ENCODE measurements around the gene CACNA1C. TPM values are rescaled to one million over a fixed set of nuclear protein-coding genes. Genes with fewer than 3 reads are reported as not detected.

The CACNA1C gene
- total and polyA plus RNA-seq, 10 of the 15 experiments (the other 5 are each of a cell fraction or from before 2014, with no cell fraction given), result under 0.01 to 0.15 (median 0.09) TPM; not detected in 5

DNA sequence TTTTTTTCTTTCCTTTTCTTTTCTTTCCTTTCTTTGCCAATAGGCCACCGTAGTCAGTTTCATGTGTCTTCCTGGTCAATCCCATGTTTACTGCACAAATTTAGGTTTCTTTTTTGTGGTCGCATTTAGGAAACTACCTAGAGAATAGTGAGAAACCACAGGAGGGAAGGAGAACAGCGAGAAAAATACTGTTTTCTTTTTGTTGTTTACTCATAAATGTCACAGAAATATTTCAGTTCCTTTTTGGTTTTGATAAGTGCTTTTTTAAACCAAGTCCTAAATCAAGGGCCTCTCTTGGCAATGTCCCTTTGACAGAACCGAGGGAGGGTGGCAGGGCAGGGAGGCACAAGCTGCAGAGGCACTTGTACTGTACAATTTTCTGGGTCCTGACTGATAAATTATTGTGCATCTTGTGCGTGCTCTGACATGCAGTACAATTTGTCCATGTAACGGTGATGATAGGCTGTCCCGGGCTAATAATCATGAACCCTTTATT lies 326.1 kb downstream of the CACNA1C start (continued):
- TF ChIP-seq CBX3 (IDR thresholded peaks at IDR 0.05; ENCODE audit: borderline replicate concordance, low read depth) (no peak), MYC (IDR thresholded peaks at IDR 0.05; ENCODE audit: insufficient read depth, insufficient read length, insufficient replicate concordance, low read length, severe bottlenecking) (no peak), NFIC (IDR thresholded peaks at IDR 0.05; ENCODE audit: low read depth, low read length) (peak; percentile 92), TAF1 (IDR thresholded peaks at IDR 0.05; ENCODE audit: borderline replicate concordance, low read depth, low read length) (no peak), NR2F1 (conservative IDR thresholded peaks at IDR 0.05) (0 out of 2 replicates have a peak, but pooled peaks have one; percentile 32), FOXK2 (IDR thresholded peaks at IDR 0.05) (peak; percentile 80), HSF1 (IDR thresholded peaks at IDR 0.05; ENCODE audit: low read depth, low read length) (no peak), SMARCA5 (IDR thresholded peaks at IDR 0.05) (no peak), CHD2 (IDR thresholded peaks at IDR 0.05; ENCODE audit: borderline replicate concordance, low read depth, low read length) (peak; percentile 42; the same call in 1 of the 2 replicates), CHD4 (IDR thresholded peaks at IDR 0.05) (no peak), CBX5 (IDR thresholded peaks at IDR 0.05; ENCODE audit: low read depth) (no peak), RCOR1 (conservative IDR thresholded peaks at IDR 0.05; ENCODE audit: low read depth, low read length) (no peak), DPF2 (IDR thresholded peaks at IDR 0.05) (peak; percentile 88), KAT2A (conservative IDR thresholded peaks at IDR 0.05; ENCODE audit: control insufficient read depth, low read depth, low read length) (no peak), E4F1 (IDR thresholded peaks at IDR 0.05; ENCODE audit: borderline replicate concordance, partially characterized antibody) (no peak), IRF4 (IDR thresholded peaks at IDR 0.05; ENCODE audit: low read depth, low read length) (peak; percentile 46; the same call in 1 of the 2 replicates), JUNB (IDR thresholded peaks at IDR 0.05) (peak; percentile 42)
- TF ChIP-seq, protein P1, sequence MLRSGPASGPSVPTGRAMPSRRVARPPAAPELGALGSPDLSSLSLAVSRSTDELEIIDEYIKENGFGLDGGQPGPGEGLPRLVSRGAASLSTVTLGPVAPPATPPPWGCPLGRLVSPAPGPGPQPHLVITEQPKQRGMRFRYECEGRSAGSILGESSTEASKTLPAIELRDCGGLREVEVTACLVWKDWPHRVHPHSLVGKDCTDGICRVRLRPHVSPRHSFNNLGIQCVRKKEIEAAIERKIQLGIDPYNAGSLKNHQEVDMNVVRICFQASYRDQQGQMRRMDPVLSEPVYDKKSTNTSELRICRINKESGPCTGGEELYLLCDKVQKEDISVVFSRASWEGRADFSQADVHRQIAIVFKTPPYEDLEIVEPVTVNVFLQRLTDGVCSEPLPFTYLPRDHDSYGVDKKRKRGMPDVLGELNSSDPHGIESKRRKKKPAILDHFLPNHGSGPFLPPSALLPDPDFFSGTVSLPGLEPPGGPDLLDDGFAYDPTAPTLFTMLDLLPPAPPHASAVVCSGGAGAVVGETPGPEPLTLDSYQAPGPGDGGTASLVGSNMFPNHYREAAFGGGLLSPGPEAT (IDR thresholded peaks at IDR 0.05; ENCODE audit: low read depth), result peak; percentile 99
- TF ChIP-seq, protein P2, sequence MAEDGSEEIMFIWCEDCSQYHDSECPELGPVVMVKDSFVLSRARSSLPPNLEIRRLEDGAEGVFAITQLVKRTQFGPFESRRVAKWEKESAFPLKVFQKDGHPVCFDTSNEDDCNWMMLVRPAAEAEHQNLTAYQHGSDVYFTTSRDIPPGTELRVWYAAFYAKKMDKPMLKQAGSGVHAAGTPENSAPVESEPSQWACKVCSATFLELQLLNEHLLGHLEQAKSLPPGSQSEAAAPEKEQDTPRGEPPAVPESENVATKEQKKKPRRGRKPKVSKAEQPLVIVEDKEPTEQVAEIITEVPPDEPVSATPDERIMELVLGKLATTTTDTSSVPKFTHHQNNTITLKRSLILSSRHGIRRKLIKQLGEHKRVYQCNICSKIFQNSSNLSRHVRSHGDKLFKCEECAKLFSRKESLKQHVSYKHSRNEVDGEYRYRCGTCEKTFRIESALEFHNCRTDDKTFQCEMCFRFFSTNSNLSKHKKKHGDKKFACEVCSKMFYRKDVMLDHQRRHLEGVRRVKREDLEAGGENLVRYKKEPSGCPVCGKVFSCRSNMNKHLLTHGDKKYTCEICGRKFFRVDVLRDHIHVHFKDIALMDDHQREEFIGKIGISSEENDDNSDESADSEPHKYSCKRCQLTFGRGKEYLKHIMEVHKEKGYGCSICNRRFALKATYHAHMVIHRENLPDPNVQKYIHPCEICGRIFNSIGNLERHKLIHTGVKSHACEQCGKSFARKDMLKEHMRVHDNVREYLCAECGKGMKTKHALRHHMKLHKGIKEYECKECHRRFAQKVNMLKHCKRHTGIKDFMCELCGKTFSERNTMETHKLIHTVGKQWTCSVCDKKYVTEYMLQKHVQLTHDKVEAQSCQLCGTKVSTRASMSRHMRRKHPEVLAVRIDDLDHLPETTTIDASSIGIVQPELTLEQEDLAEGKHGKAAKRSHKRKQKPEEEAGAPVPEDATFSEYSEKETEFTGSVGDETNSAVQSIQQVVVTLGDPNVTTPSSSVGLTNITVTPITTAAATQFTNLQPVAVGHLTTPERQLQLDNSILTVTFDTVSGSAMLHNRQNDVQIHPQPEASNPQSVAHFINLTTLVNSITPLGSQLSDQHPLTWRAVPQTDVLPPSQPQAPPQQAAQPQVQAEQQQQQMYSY (CRISPR knock-in tag; IDR thresholded peaks at IDR 0.05), result no peak
- TF ChIP-seq, protein P3, sequence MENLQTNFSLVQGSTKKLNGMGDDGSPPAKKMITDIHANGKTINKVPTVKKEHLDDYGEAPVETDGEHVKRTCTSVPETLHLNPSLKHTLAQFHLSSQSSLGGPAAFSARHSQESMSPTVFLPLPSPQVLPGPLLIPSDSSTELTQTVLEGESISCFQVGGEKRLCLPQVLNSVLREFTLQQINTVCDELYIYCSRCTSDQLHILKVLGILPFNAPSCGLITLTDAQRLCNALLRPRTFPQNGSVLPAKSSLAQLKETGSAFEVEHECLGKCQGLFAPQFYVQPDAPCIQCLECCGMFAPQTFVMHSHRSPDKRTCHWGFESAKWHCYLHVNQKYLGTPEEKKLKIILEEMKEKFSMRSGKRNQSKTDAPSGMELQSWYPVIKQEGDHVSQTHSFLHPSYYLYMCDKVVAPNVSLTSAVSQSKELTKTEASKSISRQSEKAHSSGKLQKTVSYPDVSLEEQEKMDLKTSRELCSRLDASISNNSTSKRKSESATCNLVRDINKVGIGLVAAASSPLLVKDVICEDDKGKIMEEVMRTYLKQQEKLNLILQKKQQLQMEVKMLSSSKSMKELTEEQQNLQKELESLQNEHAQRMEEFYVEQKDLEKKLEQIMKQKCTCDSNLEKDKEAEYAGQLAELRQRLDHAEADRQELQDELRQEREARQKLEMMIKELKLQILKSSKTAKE (IDR thresholded peaks at IDR 0.05; ENCODE audit: low read depth, poor library complexity, severe bottlenecking), result peak; percentile 78

Measured in GM12878 (cell line).